Measurements from ENCODE around the gene SUB1. TPM values are rescaled to one million over a fixed set of nuclear protein-coding genes. Genes with fewer than 3 reads are reported as not detected.
A peak's percentile ranks its signal among the peaks of the same experiment; 100 is the strongest.

SUB1 gene
- total RNA-seq, 1 experiment from 2014 or later = 204 TPM

GRCh38 chr5:32589942-32590869 is 4.8 kb downstream of the SUB1 start:
- in situ Hi-C loops (cut with HindIII; ENCODE audit: low pct_unique_long_range_greater_than_20kb, low sequenced_read_pairs) = no loop called here
- CTCF ChIA-PET = interaction anchor here (0.6 to 1.7 kb wide), 9 partner anchors 24 to 1096 kb away, joined by 3 to 41 read pairs (median 4); no protein-coding TSS in a partner anchor
- DNase-seq (ENCODE audit: low read depth, low spot score) = no peak
- Histone ChIP-seq H3K4me3 (ENCODE audit: low read depth in 2 of 2, low read length in 2 of 2) (no peak overlapping the region), H3K27me3 (ENCODE audit: control insufficient read depth, insufficient read depth, low read length) (no peaks in the 10 kb centered on the region), H3K27ac (ENCODE audit: low read length) (no peak overlapping the region), H3K36me3 (ENCODE audit: control insufficient read depth, insufficient read depth, low read length) (peaks cover 33% of the 10 kb centered on the region), H3K9me3 (ENCODE audit: control insufficient read depth, insufficient read depth, low read depth, low read length) (no peaks in the 10 kb centered on the region), H3K4me1 (ENCODE audit: control insufficient read depth, insufficient read depth, low read length) (peaks cover 8% of the 10 kb centered on the region)
- intact Hi-C loops (cut with micrococcal nuclease; ENCODE audit: unreplicated experiment) = loop anchor here (1.0 kb wide), 1 partner anchor 101 kb away; no protein-coding TSS in a partner anchor
- no TSS peak for BruUV-seq (replicated peaks)
- POLR2A ChIA-PET = interaction anchor here (0.5 to 0.7 kb wide), 3 partner anchors 9 to 101 kb away, joined by 3 to 10 read pairs (median 4); no protein-coding TSS in a partner anchor
- TF ChIP-seq POLR2AphosphoS5 (IDR thresholded peaks at IDR 0.05; ENCODE audit: low read depth, low read length) (no peak), CTCF (IDR thresholded peaks at IDR 0.05) (peak; percentile 70)
- ATAC-seq = no peak

GRCh38 chr5:32595118-32595517 is 9.8 kb downstream of the SUB1 start:
- peaks cover 3% of the 10 kb centered on the region; the same call in 1 of the 2 replicates for H3K4me1 ChIP-seq (ENCODE audit: control insufficient read depth, insufficient read depth, low read length)
- H3K27me3 ChIP-seq (ENCODE audit: control insufficient read depth, insufficient read depth, low read length) = no peaks in the 10 kb centered on the region
- H3K36me3 ChIP-seq (ENCODE audit: control insufficient read depth, insufficient read depth, low read length) = peaks cover 64% of the 10 kb centered on the region
- no peaks in the 10 kb centered on the region for H3K9me3 ChIP-seq (ENCODE audit: control insufficient read depth, insufficient read depth, low read depth, low read length)
- no TSS peak for BruUV-seq (replicated peaks)
- DNase-seq (ENCODE audit: low read depth, low spot score) (no peak), ATAC-seq (no peak)
- ChIA-PET POLR2A (no interaction called here), CTCF (no interaction called here)
- H3K4me3 ChIP-seq (ENCODE audit: low read depth in 2 of 2, low read length in 2 of 2) = no peak overlapping the region
- in situ Hi-C loops (cut with HindIII; ENCODE audit: low pct_unique_long_range_greater_than_20kb, low sequenced_read_pairs) (no loop called here), intact Hi-C loops (cut with micrococcal nuclease; ENCODE audit: unreplicated experiment) (no loop called here)
- TF ChIP-seq REST (IDR thresholded peaks at IDR 0.05; ENCODE audit: insufficient read depth in 1 of 2, low read depth in 2 of 2, low read length in 1 of 2) (no peak), TCF7L2 (IDR thresholded peaks at IDR 0.05; ENCODE audit: low read depth, low read length) (no peak), SIN3A (IDR thresholded peaks at IDR 0.05; ENCODE audit: borderline replicate concordance, insufficient read depth, low read depth, low read length) (no peak), CTCF (IDR thresholded peaks at IDR 0.05) (no peak), POLR2AphosphoS5 (IDR thresholded peaks at IDR 0.05; ENCODE audit: low read depth, low read length) (no peak)
- no peak overlapping the region for H3K27ac ChIP-seq (ENCODE audit: low read length)
